HepG2 (cell line): ENCODE results near the gene CALD1. TPM values are rescaled to one million over a fixed set of nuclear protein-coding genes. Genes with fewer than 3 reads are reported as not detected.

Source experiments
- ASH2L ChIP-seq: fragments of 300-600, 200-600 bp; sonication (generic); IDR thresholded peaks from 2 replicates; pipeline ENCODE4 v1.7.0; 2017; ENCODE audit warnings: low read depth, mild to moderate bottlenecking, moderate library complexity, mixed read lengths, low read length; ENCODE audit not compliant: insufficient read length
- FOXC1 ChIP-seq: sonication (generic); formaldehyde crosslinking; IDR thresholded peaks from 2 replicates; pipeline ENCODE4 v1.8.0; 2022; ENCODE audit warnings: mild to moderate bottlenecking, missing genetic modification reagents, borderline replicate concordance
- FOXO1 ChIP-seq: sonication (generic); formaldehyde crosslinking; IDR thresholded peaks from 2 replicates; pipeline ENCODE4 v1.4.0; 2020; ENCODE audit warnings: missing genetic modification reagents
- HOXA3 ChIP-seq: sonication (generic); formaldehyde crosslinking; IDR thresholded peaks from 2 replicates; pipeline ENCODE4 v1.5.0; 2020; ENCODE audit warnings: missing genetic modification reagents
- MED13 ChIP-seq: sonication (generic); formaldehyde crosslinking; IDR thresholded peaks from 2 replicates; pipeline ENCODE4 v1.5.0; 2020; ENCODE audit warnings: missing genetic modification reagents
- MED8 ChIP-seq: sonication (generic); formaldehyde crosslinking; IDR thresholded peaks from 2 replicates; pipeline ENCODE4 v1.8.1; 2023; ENCODE audit warnings: mild to moderate bottlenecking, missing genetic modification reagents; ENCODE audit not compliant: insufficient replicate concordance
- NONO ChIP-seq, 2 experiments: fragments of 450-650 bp in 1 of 2; sonication (generic) in 1 of 2; formaldehyde crosslinking in 1 of 2; IDR thresholded peaks in 1 of 2; conservative IDR thresholded peaks in 1 of 2; 2 replicates each; pipeline versions ENCODE4 v1.6.1 to v1.8.0; 2017 to 2022; ENCODE audit warnings: mild to moderate bottlenecking in 1 of 2, missing genetic modification reagents in 1 of 2, moderate library complexity in 1 of 2
- NR1H2 ChIP-seq: sonication (generic); formaldehyde crosslinking; IDR thresholded peaks from 2 replicates; pipeline ENCODE4 v1.8.1; 2022; ENCODE audit warnings: low read depth, missing genetic modification reagents, borderline replicate concordance
- PAX8 ChIP-seq: sonication (generic); formaldehyde crosslinking; IDR thresholded peaks from 2 replicates; pipeline ENCODE4 v1.8.0; 2022; ENCODE audit warnings: mild to moderate bottlenecking, missing genetic modification reagents, borderline replicate concordance
- PRDM10 ChIP-seq: sonication (generic); formaldehyde crosslinking; IDR thresholded peaks from 2 replicates; pipeline ENCODE4 v1.4.0; 2020; ENCODE audit warnings: low read depth, missing genetic modification reagents
- PRDM15 ChIP-seq: sonication (generic); formaldehyde crosslinking; IDR thresholded peaks from 2 replicates; pipeline ENCODE4 v1.4.0; 2020; ENCODE audit warnings: missing genetic modification reagents
- SALL1 ChIP-seq: sonication (generic); formaldehyde crosslinking; IDR thresholded peaks from 2 replicates; pipeline ENCODE4 v1.8.0; 2022; ENCODE audit warnings: mild to moderate bottlenecking, missing genetic modification reagents
- SP1 ChIP-seq, 2 experiments: fragments of 450-650 bp in 1 of 2; sonication (generic) in 1 of 2; formaldehyde crosslinking in 1 of 2; IDR thresholded peaks; 2 replicates each; pipeline versions ENCODE4 v1.4.0 to v1.6.1; 2016 to 2020; ENCODE audit warnings: missing genetic modification reagents in 1 of 2
- ZBTB25 ChIP-seq: IDR thresholded peaks from 2 replicates; pipeline ENCODE4 v1.6.1; 2018; ENCODE audit warnings: missing genetic modification reagents
- ZNF672 ChIP-seq: sonication (generic); formaldehyde crosslinking; IDR thresholded peaks from 2 replicates; pipeline ENCODE4 v1.8.1; 2022; ENCODE audit warnings: missing genetic modification reagents
- ZNF839 ChIP-seq: sonication (generic); formaldehyde crosslinking; IDR thresholded peaks from 2 replicates; pipeline ENCODE4 v1.4.0; 2020; ENCODE audit warnings: missing genetic modification reagents, mild to moderate bottlenecking, borderline replicate concordance
- polyA plus RNA-seq, 8 experiments: library from polyadenylated mRNA; depleted of rRNA in 3 of 8; stranded (reverse) in 7 of 8; unstranded in 1 of 8; fragments of >200 nt; fragmentation: Illumina TruSeq in 4 of 8; extraction: Trizol in 4 of 8; gene quantifications; 2 replicates each; pipeline versions ENCODE4 v1.2.1 to v1.2.3, GENCODE V29; 2011 to 2016; ENCODE audit warnings: low read depth in 4 of 8, missing spikeins in 1 of 8, mixed read lengths in 1 of 8; ENCODE audit not compliant: insufficient read depth in 1 of 8
- total RNA-seq, 5 experiments: library from RNA; depleted of rRNA; stranded (reverse); fragments of >200 nt; fragmentation: Illumina TruSeq; extraction: Trizol; gene quantifications; 2 replicates each; pipeline ENCODE4 v1.2.3, GENCODE V29; 2016; ENCODE audit warnings: low read depth in 1 of 5
- TF ChIP-seq, protein P1 (sequence below): sonication (generic); formaldehyde crosslinking; IDR thresholded peaks from 2 replicates; pipeline ENCODE4 v1.5.0; 2020; ENCODE audit warnings: mild to moderate bottlenecking, low read depth, missing genetic modification reagents, borderline replicate concordance
- TF ChIP-seq, protein P2 (sequence below): sonication (generic); formaldehyde crosslinking; IDR thresholded peaks from 2 replicates; pipeline ENCODE4 v1.4.0; 2020; ENCODE audit warnings: missing genetic modification reagents, borderline replicate concordance

CALD1 gene
- total and polyA plus RNA-seq, 2 of the 13 experiments (the other 11 are each of a cell fraction or from before 2014, with no cell fraction given): 53.0 to 112 TPM

- TF ChIP-seq PRDM15 (0 out of 2 replicates have a peak, but pooled peaks have one; percentile 20), PRDM10 (CRISPR knock-in tag) (peak; percentile 99), SP1 (IDR thresholded peaks at IDR 0.05) (no peak), SP1 (CRISPR knock-in tag; IDR thresholded peaks at IDR 0.05) (peak; percentile 48; the same call in 1 of the 2 replicates), ZBTB25 (no peak), SALL1 (peak; percentile 88), HOXA3 (CRISPR knock-in tag) (peak; percentile 86), NONO (IDR thresholded peaks at IDR 0.05) (no peak), NONO (CRISPR knock-in tag; conservative IDR thresholded peaks at IDR 0.05) (no peak), ASH2L (peak; percentile 76), ZNF839 (CRISPR knock-in tag) (no peak), FOXC1 (no peak; the same call in 1 of the 2 replicates), MED13 (peak; percentile 41; the same call in 1 of the 2 replicates), MED8 (CRISPR knock-in tag) (no peak), FOXO1 (CRISPR knock-in tag) (peak; percentile 63; the same call in 1 of the 2 replicates), ZNF672 (CRISPR knock-in tag) (no peak), NR1H2 (CRISPR knock-in tag) (no peak), PAX8 (CRISPR knock-in tag) (no peak)
- TF ChIP-seq, protein P1, sequence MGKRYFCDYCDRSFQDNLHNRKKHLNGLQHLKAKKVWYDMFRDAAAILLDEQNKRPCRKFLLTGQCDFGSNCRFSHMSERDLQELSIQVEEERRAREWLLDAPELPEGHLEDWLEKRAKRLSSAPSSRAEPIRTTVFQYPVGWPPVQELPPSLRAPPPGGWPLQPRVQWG (CRISPR knock-in tag): no peak
- TF ChIP-seq, protein P2, sequence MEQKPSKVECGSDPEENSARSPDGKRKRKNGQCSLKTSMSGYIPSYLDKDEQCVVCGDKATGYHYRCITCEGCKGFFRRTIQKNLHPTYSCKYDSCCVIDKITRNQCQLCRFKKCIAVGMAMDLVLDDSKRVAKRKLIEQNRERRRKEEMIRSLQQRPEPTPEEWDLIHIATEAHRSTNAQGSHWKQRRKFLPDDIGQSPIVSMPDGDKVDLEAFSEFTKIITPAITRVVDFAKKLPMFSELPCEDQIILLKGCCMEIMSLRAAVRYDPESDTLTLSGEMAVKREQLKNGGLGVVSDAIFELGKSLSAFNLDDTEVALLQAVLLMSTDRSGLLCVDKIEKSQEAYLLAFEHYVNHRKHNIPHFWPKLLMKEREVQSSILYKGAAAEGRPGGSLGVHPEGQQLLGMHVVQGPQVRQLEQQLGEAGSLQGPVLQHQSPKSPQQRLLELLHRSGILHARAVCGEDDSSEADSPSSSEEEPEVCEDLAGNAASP (CRISPR knock-in tag): no peak; the same call in 1 of the 2 replicates
Measured at GRCh38 chr7:134891262-134891695, 111.8 kb downstream of the CALD1 start (continued).
